B cell (primary cell): ENCODE data around the gene GRID1. TPM values are rescaled to one million over a fixed set of nuclear protein-coding genes. Genes with fewer than 3 reads are reported as not detected.

Experiments used
- ATAC-seq: fragments of 200-7000 bp; cut with Tn5 transposase; one replicate; pipeline ENCODE4 v1.10.0; 2021; ENCODE audit warnings: low read depth, mild to moderate bottlenecking, moderate number of reproducible peaks, moderate library complexity
- CTCF ChIA-PET: fragments of 350-600 bp; sonication (Branson Sonifier 250); formaldehyde crosslinking; loops from one replicate; lab custom pipeline; 2021; ENCODE audit warnings: antibody characterized with exemption, inconsistent platforms; lab: Charles Lee
- POLR2A ChIA-PET: fragments of 350-600 bp; sonication (Branson Sonifier 250); formaldehyde crosslinking; loops from one replicate; lab custom pipeline; 2021; ENCODE audit warnings: antibody characterized with exemption; lab: Charles Lee
- DNase-seq: peaks from one replicate; pipeline ENCODE4 v3.0.0; 2013
- H2AFZ ChIP-seq: 2 replicates; pipeline ENCODE4 v1.6.1; 2012; ENCODE audit warnings: mild to moderate bottlenecking, low read depth, low read length; ENCODE audit not compliant: insufficient read depth, poor library complexity, severe bottlenecking
- H3K27ac ChIP-seq, 2 donors: 1 replicate in 1 of 2; 2 replicates in 1 of 2; pipeline ENCODE4 v1.5.1; 2012 to 2013; ENCODE audit warnings: low read length in 2 of 2, mild to moderate bottlenecking in 2 of 2, moderate library complexity in 1 of 2
- H3K27me3 ChIP-seq, 4 experiments: fragments of 200-600 bp in 1 of 4; sonication (generic) in 1 of 4; replicated peaks in 1 of 4; 1 replicate in 2 of 4; 2 replicates in 2 of 4; pipeline versions ENCODE4 v1.6.1 to v1.7.0; 2013 to 2016; ENCODE audit warnings: low read length in 3 of 4, mild to moderate bottlenecking in 2 of 4, mixed read lengths in 1 of 4, moderate library complexity in 1 of 4; ENCODE audit not compliant: insufficient read depth in 4 of 4, control insufficient read depth in 3 of 4; ENCODE audit errors: control extremely low read depth in 1 of 4
- H3K36me3 ChIP-seq, 2 experiments: replicated peaks in 1 of 2; 1 replicate in 1 of 2; 2 replicates in 1 of 2; pipeline versions ENCODE4 v1.6.1 to v1.7.1; 2013; ENCODE audit warnings: low read length in 1 of 2; ENCODE audit not compliant: insufficient read depth in 2 of 2, control insufficient read depth in 1 of 2; ENCODE audit errors: control extremely low read depth in 1 of 2, extremely low read depth in 1 of 2
- H3K4me1 ChIP-seq, 2 donors: fragments of 200-600 bp in 1 of 2; sonication (generic) in 1 of 2; 1 replicate in 1 of 2; 2 replicates in 1 of 2; pipeline versions ENCODE4 v1.5.1 to v1.6.1; 2013 to 2017; ENCODE audit warnings: low read length in 2 of 2; ENCODE audit not compliant: control insufficient read depth in 2 of 2, insufficient read depth in 2 of 2
- H3K4me2 ChIP-seq: replicated peaks from 2 replicates; pipeline ENCODE3; 2012; ENCODE audit warnings: mild to moderate bottlenecking, low read depth, low read length; ENCODE audit not compliant: poor library complexity, severe bottlenecking
- H3K4me3 ChIP-seq, 5 experiments: fragments of 200-600 bp in 1 of 5; sonication (generic) in 1 of 5; 1 replicate in 3 of 5; 2 replicates in 2 of 5; pipeline versions ENCODE4 v1.5.1 to v1.7.0; 2011 to 2016; ENCODE audit warnings: low read length in 4 of 5, mild to moderate bottlenecking in 4 of 5, low read depth in 2 of 5, control low read depth in 1 of 5, moderate library complexity in 1 of 5; ENCODE audit not compliant: insufficient read depth in 1 of 5; ENCODE audit errors: control extremely low read depth in 1 of 5, extremely low read depth in 1 of 5
- H3K79me2 ChIP-seq: fragments of 200-600 bp; sonication (generic); one replicate; pipeline ENCODE4 v1.6.0; 2016; ENCODE audit warnings: low read length; ENCODE audit not compliant: control insufficient read depth, insufficient read depth
- H3K9ac ChIP-seq: fragments of 200-600 bp; sonication (generic); 2 replicates; pipeline ENCODE4 v1.6.1; 2017; ENCODE audit warnings: mild to moderate bottlenecking, low read length, moderate library complexity
- H3K9me3 ChIP-seq, 3 donors: one replicate each; pipeline versions ENCODE4 v1.6.1 to v1.7.1; 2013; ENCODE audit warnings: low read length in 2 of 3; ENCODE audit not compliant: control insufficient read depth in 2 of 3, insufficient read depth in 1 of 3; ENCODE audit errors: control extremely low read depth in 1 of 3
- H4K20me1 ChIP-seq: 2 replicates; pipeline ENCODE4 v1.6.0; 2012; ENCODE audit warnings: mild to moderate bottlenecking, low read length; ENCODE audit not compliant: insufficient read depth, control insufficient read depth, poor library complexity, severe bottlenecking
- H3K27ac Mint-ChIP-seq: one replicate; pipeline ENCODE4 v1.8.0; 2021; ENCODE audit warnings: mixed read lengths
- H3K27me3 Mint-ChIP-seq: one replicate; pipeline ENCODE4 v1.8.0; 2021; ENCODE audit warnings: mixed read lengths
- H3K4me1 Mint-ChIP-seq: one replicate; pipeline ENCODE4 v1.8.0; 2021; ENCODE audit warnings: mixed read lengths
- H3K4me3 Mint-ChIP-seq: one replicate; pipeline ENCODE4 v1.8.0; 2021; ENCODE audit warnings: mixed read lengths
- H3K9me3 Mint-ChIP-seq: one replicate; pipeline ENCODE4 v1.8.0; 2022; ENCODE audit warnings: mixed read lengths; ENCODE audit not compliant: insufficient read depth
- EZH2 ChIP-seq: IDR thresholded peaks from 2 replicates; pipeline ENCODE4 v1.6.1; 2012; ENCODE audit warnings: borderline replicate concordance, low read depth, mild to moderate bottlenecking, moderate library complexity, low read length; ENCODE audit not compliant: insufficient read depth, poor library complexity, severe bottlenecking
- WGBS: methylation state at CpG from one replicate; pipeline ENCODE4 v1.1.5; 2013; ENCODE audit warnings: missing lambda C conversion rate; ENCODE audit not compliant: insufficient coverage; 5-methylcytosine and 5-hydroxymethylcytosine counted together
- intact Hi-C: fragments of 100-400 bp; cut with micrococcal nuclease; formaldehyde crosslinking; loops from one replicate; pipeline ENCODE4 v1.10.0; 2022
- polyA plus RNA-seq: library from polyadenylated mRNA; depleted of rRNA; stranded (reverse); fragments of >200 nt; gene quantifications from 2 replicates; pipeline ENCODE4 v1.2.3, GENCODE V29; 2012
- total RNA-seq, 2 donors: library from RNA; stranded (reverse); fragments of 120-200 nt in 1 of 2; gene quantifications; 1 replicate in 1 of 2; 2 replicates in 1 of 2; pipeline versions ENCODE4 v1.2.3 to v1.2.4, GENCODE V29; 2013 to 2022
- TF ChIP-seq, protein P1 (sequence below): fragments of 200-600 bp; IDR thresholded peaks from one replicate; pipeline ENCODE4 v1.8.0; 2022; ENCODE audit warnings: antibody characterized with exemption, mild to moderate bottlenecking

The GRID1 gene
- total and polyA plus RNA-seq, 2 donors (not counting 1 experiment from before 2014, with no cell fraction given): not detected

DNA sequence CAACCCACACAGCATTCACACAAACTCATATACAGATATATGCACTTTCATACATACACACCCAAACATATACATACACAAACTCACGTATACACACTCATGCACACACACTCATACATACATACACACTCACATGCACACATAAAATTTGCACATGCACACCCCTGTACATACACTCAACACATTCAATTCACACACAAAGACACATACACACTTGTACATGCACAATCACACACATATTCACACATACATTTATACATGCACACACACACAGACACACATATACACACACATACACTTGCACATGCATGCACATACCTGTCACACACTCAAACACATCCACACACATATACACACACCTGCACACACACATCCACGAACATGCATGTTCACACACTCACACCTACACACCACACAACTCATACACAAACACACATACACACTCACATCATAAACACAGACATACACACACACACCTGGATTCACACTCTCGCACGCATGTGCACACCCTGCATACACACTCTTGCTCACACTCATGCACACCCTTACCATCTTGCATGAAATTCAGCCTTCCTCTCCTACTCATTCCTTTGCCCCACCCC is 451.2 kb downstream of the GRID1 start:
- no peak overlapping the region for H3K4me3 ChIP-seq
- H3K27ac ChIP-seq: no peak overlapping the region
- H3K27me3 ChIP-seq: peaks cover 0 to 8% (median 0%) of the 10 kb centered on the region in 4 experiments
- Mint-ChIP-seq H3K9me3 (no peaks in the 10 kb centered on the region), H3K27me3 (peaks cover 18% of the 10 kb centered on the region), H3K4me1 (no peaks in the 10 kb centered on the region), H3K4me3 (no peak overlapping the region), H3K27ac (no peak overlapping the region)
- H3K79me2 ChIP-seq: no peaks in the 10 kb centered on the region
- H4K20me1 ChIP-seq: no peaks in the 10 kb centered on the region
- TF ChIP-seq EZH2: no peak
- TF ChIP-seq, protein P1, sequence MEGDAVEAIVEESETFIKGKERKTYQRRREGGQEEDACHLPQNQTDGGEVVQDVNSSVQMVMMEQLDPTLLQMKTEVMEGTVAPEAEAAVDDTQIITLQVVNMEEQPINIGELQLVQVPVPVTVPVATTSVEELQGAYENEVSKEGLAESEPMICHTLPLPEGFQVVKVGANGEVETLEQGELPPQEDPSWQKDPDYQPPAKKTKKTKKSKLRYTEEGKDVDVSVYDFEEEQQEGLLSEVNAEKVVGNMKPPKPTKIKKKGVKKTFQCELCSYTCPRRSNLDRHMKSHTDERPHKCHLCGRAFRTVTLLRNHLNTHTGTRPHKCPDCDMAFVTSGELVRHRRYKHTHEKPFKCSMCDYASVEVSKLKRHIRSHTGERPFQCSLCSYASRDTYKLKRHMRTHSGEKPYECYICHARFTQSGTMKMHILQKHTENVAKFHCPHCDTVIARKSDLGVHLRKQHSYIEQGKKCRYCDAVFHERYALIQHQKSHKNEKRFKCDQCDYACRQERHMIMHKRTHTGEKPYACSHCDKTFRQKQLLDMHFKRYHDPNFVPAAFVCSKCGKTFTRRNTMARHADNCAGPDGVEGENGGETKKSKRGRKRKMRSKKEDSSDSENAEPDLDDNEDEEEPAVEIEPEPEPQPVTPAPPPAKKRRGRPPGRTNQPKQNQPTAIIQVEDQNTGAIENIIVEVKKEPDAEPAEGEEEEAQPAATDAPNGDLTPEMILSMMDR: no peak
- H3K9ac ChIP-seq: no peak overlapping the region
- no peak overlapping the region for H3K4me2 ChIP-seq
- intact Hi-C loops: no loop called here
- DNase-seq (no peak), ATAC-seq (no peak)
- H3K4me1 ChIP-seq: no peaks in the 10 kb centered on the region
- CTCF ChIA-PET: no interaction called here
- no peaks in the 10 kb centered on the region for H3K36me3 ChIP-seq
- POLR2A ChIA-PET: no interaction called here
- H2AFZ ChIP-seq: no peak overlapping the region
- H3K9me3 ChIP-seq: no peaks in the 10 kb centered on the region
- 94% methylated on average over 4 of the region's 4 CpGs for WGBS

DNA sequence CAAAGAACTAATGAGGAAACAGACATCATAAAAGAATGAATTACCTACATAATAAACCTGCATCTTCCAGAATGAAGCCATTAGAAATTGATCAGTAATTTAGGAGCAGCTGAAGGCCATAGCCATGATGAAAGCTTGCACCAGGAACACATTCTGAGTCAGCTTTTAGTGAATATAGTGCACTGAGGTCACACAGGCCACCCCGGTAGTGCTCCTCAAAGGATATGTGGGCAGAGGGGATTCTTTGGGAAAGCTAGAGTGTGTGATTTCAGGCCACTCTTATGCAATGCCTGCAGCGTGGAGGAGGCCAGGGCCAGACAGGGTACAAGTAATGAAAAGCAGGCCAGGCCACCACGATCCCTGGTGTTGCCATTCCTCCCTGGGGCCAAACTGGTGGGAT is 451.9 kb downstream of the GRID1 start:
- Mint-ChIP-seq H3K9me3 (no peaks in the 10 kb centered on the region), H3K4me3 (no peak overlapping the region), H3K27ac (no peak overlapping the region), H3K4me1 (no peaks in the 10 kb centered on the region), H3K27me3 (peaks cover 17% of the 10 kb centered on the region)
- CTCF ChIA-PET: no interaction called here
- no peaks in the 10 kb centered on the region for H4K20me1 ChIP-seq
- DNase-seq (no peak), ATAC-seq (no peak)
- WGBS: 90% methylated on average over 3 of the region's 3 CpGs
- H3K9ac ChIP-seq: no peak overlapping the region
- H3K27me3 ChIP-seq: peaks cover 0 to 5% (median 0%) of the 10 kb centered on the region in 4 experiments
- H2AFZ ChIP-seq: no peak overlapping the region
- no peaks in the 10 kb centered on the region for H3K79me2 ChIP-seq
- intact Hi-C loops: no loop called here
- no peaks in the 10 kb centered on the region for H3K4me1 ChIP-seq
- H3K4me2 ChIP-seq: no peak overlapping the region
- H3K36me3 ChIP-seq: no peaks in the 10 kb centered on the region
- H3K9me3 ChIP-seq: no peaks in the 10 kb centered on the region
- POLR2A ChIA-PET: no interaction called here
- no peak overlapping the region for H3K27ac ChIP-seq
- H3K4me3 ChIP-seq: no peak overlapping the region
- no peak for TF ChIP-seq EZH2
- TF ChIP-seq, protein P1: no peak
